BJ (cell line): ENCODE data around the gene SLC44A5. TPM values are rescaled to one million over a fixed set of nuclear protein-coding genes. Genes with fewer than 3 reads are reported as not detected.

Source experiments
- CTCF ChIA-PET: fragments of 350-600 bp; formaldehyde crosslinking; extraction: SDS; loops from one replicate; lab custom pipeline; 2021; ENCODE audit warnings: antibody characterized with exemption, inconsistent platforms; lab: Yijun Ruan, JAX
- POLR2A ChIA-PET: fragments of 300-600 bp; sonication (Branson Sonifier 250); formaldehyde crosslinking; extraction: SDS; loops from one replicate; lab custom pipeline; 2021; ENCODE audit warnings: antibody characterized with exemption; lab: Charles Lee
- DNase-seq: peaks from one replicate; pipeline ENCODE4 v3.0.0-alpha.2; 2011; ENCODE audit warnings: low read depth
- H3K27me3 ChIP-seq: 2 replicates; pipeline ENCODE4 v1.6.0; 2011; ENCODE audit warnings: low read length; ENCODE audit not compliant: control insufficient read depth, insufficient read depth
- H3K36me3 ChIP-seq: 2 replicates; pipeline ENCODE4 v1.5.1; 2011; ENCODE audit warnings: low read length; ENCODE audit not compliant: control insufficient read depth, insufficient read depth
- H3K4me3 ChIP-seq: 2 replicates; pipeline ENCODE4 v1.5.1; 2011; ENCODE audit warnings: low read depth, mild to moderate bottlenecking, control low read depth, low read length
- polyA plus RNA-seq: library from polyadenylated mRNA; depleted of rRNA; stranded (reverse); fragments of >200 nt; gene quantifications from 2 replicates; pipeline ENCODE4 v1.2.3, GENCODE V29; 2011
- TF ChIP-seq, protein P1 (sequence below): IDR thresholded peaks from 2 replicates; pipeline ENCODE4 v1.5.1; 2011; ENCODE audit warnings: low read depth, mild to moderate bottlenecking, control low read depth, inconsistent platforms, low read length, moderate library complexity; ENCODE audit not compliant: insufficient read depth

SLC44A5 gene
- polyA plus RNA-seq, 1 experiment: 0.07 TPM

DNA sequence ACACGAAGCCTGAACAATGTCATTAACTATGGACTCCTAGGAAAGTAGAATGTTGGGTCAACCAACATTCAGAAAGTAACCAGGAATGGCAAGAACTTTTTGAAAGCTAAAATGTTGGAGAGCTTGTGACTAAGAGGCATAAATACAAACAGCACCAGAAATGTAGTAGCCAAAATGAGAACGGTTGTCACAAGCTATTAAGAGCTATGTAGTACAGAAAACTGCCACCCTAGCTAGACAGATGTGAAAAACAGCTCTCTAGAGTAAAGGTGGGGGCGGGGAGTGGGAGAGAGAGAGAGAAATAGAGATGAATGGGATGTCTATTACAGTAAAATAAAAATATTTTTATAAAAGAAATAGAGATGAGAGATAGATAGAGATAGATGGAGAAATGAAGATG is 35.1 kb downstream of the SLC44A5 start:
- Histone ChIP-seq H3K4me3 (no peak overlapping the region), H3K36me3 (no peaks in the 10 kb centered on the region), H3K27me3 (no peaks in the 10 kb centered on the region)
- DNase-seq: no peak
- TF ChIP-seq, protein P1, sequence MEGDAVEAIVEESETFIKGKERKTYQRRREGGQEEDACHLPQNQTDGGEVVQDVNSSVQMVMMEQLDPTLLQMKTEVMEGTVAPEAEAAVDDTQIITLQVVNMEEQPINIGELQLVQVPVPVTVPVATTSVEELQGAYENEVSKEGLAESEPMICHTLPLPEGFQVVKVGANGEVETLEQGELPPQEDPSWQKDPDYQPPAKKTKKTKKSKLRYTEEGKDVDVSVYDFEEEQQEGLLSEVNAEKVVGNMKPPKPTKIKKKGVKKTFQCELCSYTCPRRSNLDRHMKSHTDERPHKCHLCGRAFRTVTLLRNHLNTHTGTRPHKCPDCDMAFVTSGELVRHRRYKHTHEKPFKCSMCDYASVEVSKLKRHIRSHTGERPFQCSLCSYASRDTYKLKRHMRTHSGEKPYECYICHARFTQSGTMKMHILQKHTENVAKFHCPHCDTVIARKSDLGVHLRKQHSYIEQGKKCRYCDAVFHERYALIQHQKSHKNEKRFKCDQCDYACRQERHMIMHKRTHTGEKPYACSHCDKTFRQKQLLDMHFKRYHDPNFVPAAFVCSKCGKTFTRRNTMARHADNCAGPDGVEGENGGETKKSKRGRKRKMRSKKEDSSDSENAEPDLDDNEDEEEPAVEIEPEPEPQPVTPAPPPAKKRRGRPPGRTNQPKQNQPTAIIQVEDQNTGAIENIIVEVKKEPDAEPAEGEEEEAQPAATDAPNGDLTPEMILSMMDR: no peak
- CTCF ChIA-PET: no interaction called here
- POLR2A ChIA-PET: no interaction called here

GRCh38 chr1:75567191-75567590 is 43.7 kb downstream of the SLC44A5 start:
- no peaks in the 10 kb centered on the region for H3K36me3 ChIP-seq
- no peaks in the 10 kb centered on the region for H3K27me3 ChIP-seq
- ChIA-PET CTCF (no interaction called here), POLR2A (no interaction called here)
- DNase-seq: no peak
- TF ChIP-seq, protein P1: no peak
- no peak overlapping the region for H3K4me3 ChIP-seq

GRCh38 chr1:75559800-75560199 is 51.1 kb downstream of the SLC44A5 start:
- TF ChIP-seq, protein P1: no peak
- ChIA-PET CTCF (no interaction called here), POLR2A (no interaction called here)
- Histone ChIP-seq H3K36me3 (no peaks in the 10 kb centered on the region), H3K27me3 (no peaks in the 10 kb centered on the region), H3K4me3 (no peak overlapping the region)
- DNase-seq: no peak

- Histone ChIP-seq H3K4me3 (no peak overlapping the region), H3K36me3 (no peaks in the 10 kb centered on the region), H3K27me3 (no peaks in the 10 kb centered on the region)
- DNase-seq: no peak
- POLR2A ChIA-PET: no interaction called here
- CTCF ChIA-PET: no interaction called here
- TF ChIP-seq, protein P1: no peak
Observed at GRCh38 chr1:75559136-75559535, 51.8 kb downstream of the SLC44A5 start.

- no peak for DNase-seq
- POLR2A ChIA-PET: no interaction called here
- TF ChIP-seq, protein P1: no peak
- Histone ChIP-seq H3K27me3 (no peaks in the 10 kb centered on the region), H3K36me3 (no peaks in the 10 kb centered on the region), H3K4me3 (no peak overlapping the region)
- CTCF ChIA-PET: no interaction called here
Observed at GRCh38 chr1:75554870-75555269, 56.0 kb downstream of the SLC44A5 start.
